ENCODE results near the gene RTKN.
"Not testable (repeated sequence)": the region's sequence is repeated elsewhere in the genome, so short reads cannot be mapped to it uniquely, and the experiment has no call there.

Gene RTKN

GRCh38 chr2:74420443-74421103 is 21.2 kb downstream of the RTKN start:
- peak overlapping the region; percentile 86; the same call in 1 of the 2 replicates for H3K9ac ChIP-seq (ENCODE audit: low read depth, low read length)
- not testable (repeated sequence) for H3K4me1 ChIP-seq (ENCODE audit: insufficient read depth, low read length); H3K9me3 ChIP-seq (ENCODE audit: control insufficient read depth, insufficient read depth, low read length); H3K36me3 ChIP-seq (ENCODE audit: insufficient read depth, low read length)

- Histone ChIP-seq H3K9ac (ENCODE audit: low read depth, low read length) (no peak overlapping the region), H3K4me1 (ENCODE audit: insufficient read depth, low read length) (no peaks in the 10 kb centered on the region; the same call in 1 of the 2 replicates), H3K9me3 (ENCODE audit: control insufficient read depth, insufficient read depth, low read length) (no peaks in the 10 kb centered on the region), H3K36me3 (ENCODE audit: insufficient read depth, low read length) (no peaks in the 10 kb centered on the region)
Measured at GRCh38 chr2:74420006-74420405, 21.7 kb downstream of the RTKN start.

GRCh38 chr2:74419345-74419744 is 22.4 kb downstream of the RTKN start:
- Histone ChIP-seq H3K4me1 (ENCODE audit: insufficient read depth, low read length) (no peaks in the 10 kb centered on the region; the same call in 1 of the 2 replicates), H3K9ac (ENCODE audit: low read depth, low read length) (no peak overlapping the region), H3K9me3 (ENCODE audit: control insufficient read depth, insufficient read depth, low read length) (no peaks in the 10 kb centered on the region), H3K36me3 (ENCODE audit: insufficient read depth, low read length) (no peaks in the 10 kb centered on the region)

GRCh38 chr2:74418312-74418711 is 23.4 kb downstream of the RTKN start:
- Histone ChIP-seq H3K9me3 (ENCODE audit: control insufficient read depth, insufficient read depth, low read length) (no peaks in the 10 kb centered on the region), H3K4me1 (ENCODE audit: insufficient read depth, low read length) (peaks cover 4% of the 10 kb centered on the region; the same call in 1 of the 2 replicates), H3K9ac (ENCODE audit: low read depth, low read length) (no peak overlapping the region), H3K36me3 (ENCODE audit: insufficient read depth, low read length) (no peaks in the 10 kb centered on the region)

- Histone ChIP-seq H3K4me1 (ENCODE audit: insufficient read depth, low read length) (peaks cover 4% of the 10 kb centered on the region; the same call in 1 of the 2 replicates), H3K36me3 (ENCODE audit: insufficient read depth, low read length) (no peaks in the 10 kb centered on the region), H3K9ac (ENCODE audit: low read depth, low read length) (no peak overlapping the region), H3K9me3 (ENCODE audit: control insufficient read depth, insufficient read depth, low read length) (no peaks in the 10 kb centered on the region)
Measured at GRCh38 chr2:74417763-74418162, 24.0 kb downstream of the RTKN start.

- no peak overlapping the region for H3K9ac ChIP-seq (ENCODE audit: low read depth, low read length)
- H3K4me1 ChIP-seq (ENCODE audit: insufficient read depth, low read length) = peaks cover 4% of the 10 kb centered on the region; the same call in 1 of the 2 replicates
- no peaks in the 10 kb centered on the region for H3K9me3 ChIP-seq (ENCODE audit: control insufficient read depth, insufficient read depth, low read length)
Measured at GRCh38 chr2:74417197-74417596, 24.5 kb downstream of the RTKN start.

GRCh38 chr2:74416778-74417177 is 25.0 kb downstream of the RTKN start:
- Histone ChIP-seq H3K4me1 (ENCODE audit: insufficient read depth, low read length) (peaks cover 4% of the 10 kb centered on the region; the same call in 1 of the 2 replicates), H3K9ac (ENCODE audit: low read depth, low read length) (no peak overlapping the region), H3K36me3 (ENCODE audit: insufficient read depth, low read length) (no peaks in the 10 kb centered on the region), H3K9me3 (ENCODE audit: control insufficient read depth, insufficient read depth, low read length) (no peaks in the 10 kb centered on the region)

More at GRCh38 chr2:74417197-74417596, 24.5 kb downstream of the RTKN start:
- no peaks in the 10 kb centered on the region for H3K36me3 ChIP-seq (ENCODE audit: insufficient read depth, low read length)

GRCh38 chr2:74415762-74416395 is 25.9 kb downstream of the RTKN start:
- peaks cover 4% of the 10 kb centered on the region; the same call in 1 of the 2 replicates for H3K4me1 ChIP-seq (ENCODE audit: insufficient read depth, low read length)
- no peaks in the 10 kb centered on the region for H3K9me3 ChIP-seq (ENCODE audit: control insufficient read depth, insufficient read depth, low read length)
- peak overlapping the region; percentile 58; the same call in 1 of the 2 replicates for H3K9ac ChIP-seq (ENCODE audit: low read depth, low read length)
- no peaks in the 10 kb centered on the region for H3K36me3 ChIP-seq (ENCODE audit: insufficient read depth, low read length)

- Histone ChIP-seq H3K9me3 (ENCODE audit: control insufficient read depth, insufficient read depth, low read length) (no peaks in the 10 kb centered on the region), H3K9ac (ENCODE audit: low read depth, low read length) (peak overlapping the region; percentile 58; the same call in 1 of the 2 replicates), H3K36me3 (ENCODE audit: insufficient read depth, low read length) (no peaks in the 10 kb centered on the region), H3K4me1 (ENCODE audit: insufficient read depth, low read length) (peaks cover 4% of the 10 kb centered on the region; the same call in 1 of the 2 replicates)
Measured at GRCh38 chr2:74414881-74415761, 26.6 kb downstream of the RTKN start.

- peak overlapping the region; percentile 58; the same call in 1 of the 2 replicates for H3K9ac ChIP-seq (ENCODE audit: low read depth, low read length)
- no peaks in the 10 kb centered on the region for H3K36me3 ChIP-seq (ENCODE audit: insufficient read depth, low read length)
Measured at GRCh38 chr2:74414441-74414840, 27.3 kb downstream of the RTKN start.

GRCh38 chr2:74413001-74413698 is 28.6 kb downstream of the RTKN start:
- H3K4me1 ChIP-seq (ENCODE audit: insufficient read depth, low read length) = peaks cover 4% of the 10 kb centered on the region; the same call in 1 of the 2 replicates
- no peaks in the 10 kb centered on the region for H3K36me3 ChIP-seq (ENCODE audit: insufficient read depth, low read length)
- no peak overlapping the region for H3K9ac ChIP-seq (ENCODE audit: low read depth, low read length)
- no peaks in the 10 kb centered on the region for H3K9me3 ChIP-seq (ENCODE audit: control insufficient read depth, insufficient read depth, low read length)

More at GRCh38 chr2:74414441-74414840, 27.3 kb downstream of the RTKN start:
- Histone ChIP-seq H3K4me1 (ENCODE audit: insufficient read depth, low read length) (peaks cover 4% of the 10 kb centered on the region; the same call in 1 of the 2 replicates), H3K9me3 (ENCODE audit: control insufficient read depth, insufficient read depth, low read length) (no peaks in the 10 kb centered on the region)

- H3K4me1 ChIP-seq (ENCODE audit: insufficient read depth, low read length) = peaks cover 3% of the 10 kb centered on the region; the same call in 1 of the 2 replicates
- no peak overlapping the region for H3K9ac ChIP-seq (ENCODE audit: low read depth, low read length)
- H3K9me3 ChIP-seq (ENCODE audit: control insufficient read depth, insufficient read depth, low read length) = no peaks in the 10 kb centered on the region
- no peaks in the 10 kb centered on the region for H3K36me3 ChIP-seq (ENCODE audit: insufficient read depth, low read length)
Measured at GRCh38 chr2:74407682-74408081, 34.1 kb downstream of the RTKN start.

- no peaks in the 10 kb centered on the region for H3K9me3 ChIP-seq (ENCODE audit: control insufficient read depth, insufficient read depth, low read length)
- peaks cover 3% of the 10 kb centered on the region; the same call in 1 of the 2 replicates for H3K4me1 ChIP-seq (ENCODE audit: insufficient read depth, low read length)
- H3K9ac ChIP-seq (ENCODE audit: low read depth, low read length) = no peak overlapping the region
- no peaks in the 10 kb centered on the region for H3K36me3 ChIP-seq (ENCODE audit: insufficient read depth, low read length)
Measured at GRCh38 chr2:74406035-74406434, 35.7 kb downstream of the RTKN start.

- Histone ChIP-seq H3K9me3 (ENCODE audit: control insufficient read depth, insufficient read depth, low read length) (no peaks in the 10 kb centered on the region), H3K9ac (ENCODE audit: low read depth, low read length) (no peak overlapping the region), H3K36me3 (ENCODE audit: insufficient read depth, low read length) (no peaks in the 10 kb centered on the region), H3K4me1 (ENCODE audit: insufficient read depth, low read length) (peaks cover 2% of the 10 kb centered on the region; the same call in 1 of the 2 replicates)
Measured at GRCh38 chr2:74401891-74402290, 39.8 kb downstream of the RTKN start.
